ENCODE data around the gene MFAP2. TPM values are rescaled to one million over a fixed set of nuclear protein-coding genes. Genes with fewer than 3 reads are reported as not detected.

Gene MFAP2
- total RNA-seq, 1 experiment from 2014 or later: 22.7 TPM

DNA sequence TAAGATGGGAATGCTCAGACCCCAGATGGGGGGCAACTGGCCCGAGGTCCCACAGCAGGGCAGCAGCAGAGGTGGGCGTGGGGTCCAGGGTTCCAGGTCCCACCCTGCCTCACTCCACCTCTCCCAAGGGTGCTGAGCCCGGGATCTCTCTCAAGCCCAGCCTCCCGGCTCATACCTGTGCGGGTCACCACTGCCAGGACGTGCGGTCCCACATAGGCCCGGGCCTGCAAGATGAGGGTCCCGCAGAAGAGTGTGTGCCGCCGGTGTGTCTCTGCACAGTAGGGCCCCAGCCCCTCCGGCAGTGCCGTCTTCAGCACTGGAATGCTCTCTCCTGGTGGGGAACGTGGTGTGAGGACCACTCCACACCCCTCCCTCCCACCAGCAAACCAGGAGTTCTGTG lies 16.4 kb upstream of the MFAP2 start:
- H3K27me3 Mint-ChIP-seq (ENCODE audit: insufficient read depth, unreplicated experiment): no peaks in the 10 kb centered on the region
- intact Hi-C loops (cut with micrococcal nuclease; ENCODE audit: unreplicated experiment): no loop called here
- Histone ChIP-seq H3K9me3 (no peaks in the 10 kb centered on the region), H3K36me3 (ENCODE audit: control insufficient read depth, insufficient read depth, low read length) (no peaks in the 10 kb centered on the region), H3K4me3 (ENCODE audit: low read depth, low read length) (no peak overlapping the region), H3K27me3 (replicated peaks; ENCODE audit: control insufficient read depth, insufficient read depth, low read length) (no peaks in the 10 kb centered on the region), H3K4me1 (no peaks in the 10 kb centered on the region)
- H3K4me1 Mint-ChIP-seq (ENCODE audit: low read depth, unreplicated experiment): no peaks in the 10 kb centered on the region
- no peak overlapping the region for H3K4me3 Mint-ChIP-seq (ENCODE audit: unreplicated experiment)
- peaks cover 9% of the 10 kb centered on the region for H3K36me3 Mint-ChIP-seq (ENCODE audit: insufficient read depth, unreplicated experiment)
- ChIA-PET POLR2A (interaction anchor here (0.6 kb wide), 1 partner anchor 36 kb away, joined by 3 read pairs; no protein-coding TSS in a partner anchor), CTCF (no interaction called here)
- no peaks in the 10 kb centered on the region for H3K9me3 Mint-ChIP-seq (ENCODE audit: unreplicated experiment)
- DNase-seq: no peak
- TF ChIP-seq, protein P1, sequence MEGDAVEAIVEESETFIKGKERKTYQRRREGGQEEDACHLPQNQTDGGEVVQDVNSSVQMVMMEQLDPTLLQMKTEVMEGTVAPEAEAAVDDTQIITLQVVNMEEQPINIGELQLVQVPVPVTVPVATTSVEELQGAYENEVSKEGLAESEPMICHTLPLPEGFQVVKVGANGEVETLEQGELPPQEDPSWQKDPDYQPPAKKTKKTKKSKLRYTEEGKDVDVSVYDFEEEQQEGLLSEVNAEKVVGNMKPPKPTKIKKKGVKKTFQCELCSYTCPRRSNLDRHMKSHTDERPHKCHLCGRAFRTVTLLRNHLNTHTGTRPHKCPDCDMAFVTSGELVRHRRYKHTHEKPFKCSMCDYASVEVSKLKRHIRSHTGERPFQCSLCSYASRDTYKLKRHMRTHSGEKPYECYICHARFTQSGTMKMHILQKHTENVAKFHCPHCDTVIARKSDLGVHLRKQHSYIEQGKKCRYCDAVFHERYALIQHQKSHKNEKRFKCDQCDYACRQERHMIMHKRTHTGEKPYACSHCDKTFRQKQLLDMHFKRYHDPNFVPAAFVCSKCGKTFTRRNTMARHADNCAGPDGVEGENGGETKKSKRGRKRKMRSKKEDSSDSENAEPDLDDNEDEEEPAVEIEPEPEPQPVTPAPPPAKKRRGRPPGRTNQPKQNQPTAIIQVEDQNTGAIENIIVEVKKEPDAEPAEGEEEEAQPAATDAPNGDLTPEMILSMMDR (IDR thresholded peaks at IDR 0.05; ENCODE audit: insufficient read depth in 1 of 2, low read depth in 1 of 2, low read length in 1 of 2, severe bottlenecking in 1 of 2, unreplicated experiment in 1 of 2): no peak
- no TSS peak for BruUV-seq (replicated peaks)
- H3K27ac Mint-ChIP-seq (ENCODE audit: unreplicated experiment): no peak overlapping the region

DNA sequence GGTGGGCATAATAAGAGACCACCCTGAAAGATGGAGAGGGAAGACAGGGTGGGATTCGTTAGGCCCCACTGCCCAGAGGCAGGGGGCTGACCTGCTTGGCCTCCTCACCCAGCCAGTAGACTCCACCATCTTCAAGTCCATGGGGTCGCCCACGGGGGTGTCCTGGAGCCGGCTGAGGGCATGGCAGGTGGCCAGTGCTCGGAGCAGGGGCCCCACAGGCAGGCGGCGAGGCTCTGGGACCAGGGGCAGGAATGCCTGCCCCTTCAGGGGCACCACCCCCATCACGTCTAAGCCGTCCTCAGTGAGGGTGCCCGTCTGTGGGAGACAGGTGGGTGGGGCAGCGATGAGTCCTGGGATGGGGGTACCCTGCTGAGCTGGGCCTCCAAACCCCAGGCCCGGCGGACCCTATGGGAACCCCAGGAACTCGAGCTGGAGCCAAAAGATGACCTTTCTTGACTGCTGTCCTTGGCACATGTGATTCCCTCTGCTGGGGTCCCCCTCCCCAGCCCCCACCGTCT lies 13.2 kb upstream of the MFAP2 start:
- no peaks in the 10 kb centered on the region for H3K4me1 Mint-ChIP-seq (ENCODE audit: low read depth, unreplicated experiment)
- Histone ChIP-seq H3K4me3 (ENCODE audit: low read depth, low read length) (no peak overlapping the region), H3K36me3 (ENCODE audit: control insufficient read depth, insufficient read depth, low read length) (no peaks in the 10 kb centered on the region), H3K27me3 (replicated peaks; ENCODE audit: control insufficient read depth, insufficient read depth, low read length) (no peaks in the 10 kb centered on the region), H3K4me1 (no peaks in the 10 kb centered on the region), H3K9me3 (no peaks in the 10 kb centered on the region)
- no TSS peak for BruUV-seq (replicated peaks)
- no peaks in the 10 kb centered on the region for H3K9me3 Mint-ChIP-seq (ENCODE audit: unreplicated experiment)
- H3K4me3 Mint-ChIP-seq (ENCODE audit: unreplicated experiment): no peak overlapping the region
- DNase-seq: no peak
- intact Hi-C loops (cut with micrococcal nuclease; ENCODE audit: unreplicated experiment): no loop called here
- peaks cover 7% of the 10 kb centered on the region for H3K36me3 Mint-ChIP-seq (ENCODE audit: insufficient read depth, unreplicated experiment)
- TF ChIP-seq, protein P1 (IDR thresholded peaks at IDR 0.05; ENCODE audit: insufficient read depth in 1 of 2, low read depth in 1 of 2, low read length in 1 of 2, severe bottlenecking in 1 of 2, unreplicated experiment in 1 of 2): no peak
- H3K27ac Mint-ChIP-seq (ENCODE audit: unreplicated experiment): no peak overlapping the region
- no peaks in the 10 kb centered on the region for H3K27me3 Mint-ChIP-seq (ENCODE audit: insufficient read depth, unreplicated experiment)
- POLR2A ChIA-PET: no interaction called here
- CTCF ChIA-PET: no interaction called here

DNA sequence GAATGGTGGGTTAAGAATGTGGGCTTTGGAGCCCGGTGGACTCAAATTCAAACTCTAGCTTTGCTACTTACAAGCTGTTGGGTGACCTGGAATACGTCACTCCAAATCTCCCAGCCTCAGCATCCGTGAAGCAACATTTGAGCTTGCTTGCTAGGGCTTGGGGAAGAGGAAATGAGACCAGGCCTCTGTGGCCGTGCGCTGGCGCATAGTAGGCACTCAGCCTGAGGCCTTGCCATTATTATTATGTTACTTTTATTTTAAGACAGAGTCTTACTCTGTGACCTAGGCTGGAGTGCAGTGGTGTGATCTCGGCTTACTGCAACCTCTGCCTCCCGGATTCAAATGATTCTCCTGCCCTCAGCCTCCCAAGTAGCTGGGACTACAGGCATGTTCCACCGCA lies 12.3 kb upstream of the MFAP2 start:
- intact Hi-C loops (cut with micrococcal nuclease; ENCODE audit: unreplicated experiment): no loop called here
- no TSS peak for BruUV-seq (replicated peaks)
- H3K27me3 Mint-ChIP-seq (ENCODE audit: insufficient read depth, unreplicated experiment): no peaks in the 10 kb centered on the region
- H3K9me3 Mint-ChIP-seq (ENCODE audit: unreplicated experiment): no peaks in the 10 kb centered on the region
- H3K4me1 Mint-ChIP-seq (ENCODE audit: low read depth, unreplicated experiment): no peaks in the 10 kb centered on the region
- peaks cover 7% of the 10 kb centered on the region for H3K36me3 Mint-ChIP-seq (ENCODE audit: insufficient read depth, unreplicated experiment)
- Histone ChIP-seq H3K4me1 (no peaks in the 10 kb centered on the region), H3K9me3 (no peaks in the 10 kb centered on the region), H3K36me3 (ENCODE audit: control insufficient read depth, insufficient read depth, low read length) (no peaks in the 10 kb centered on the region), H3K4me3 (ENCODE audit: low read depth, low read length) (no peak overlapping the region), H3K27me3 (replicated peaks; ENCODE audit: control insufficient read depth, insufficient read depth, low read length) (no peaks in the 10 kb centered on the region)
- ChIA-PET POLR2A (no interaction called here), CTCF (no interaction called here)
- H3K27ac Mint-ChIP-seq (ENCODE audit: unreplicated experiment): no peak overlapping the region
- TF ChIP-seq, protein P1 (IDR thresholded peaks at IDR 0.05; ENCODE audit: insufficient read depth in 1 of 2, low read depth in 1 of 2, low read length in 1 of 2, severe bottlenecking in 1 of 2, unreplicated experiment in 1 of 2): no peak
- no peak overlapping the region for H3K4me3 Mint-ChIP-seq (ENCODE audit: unreplicated experiment)
- no peak for DNase-seq
